ENCODE results near the gene ATP2A2. TPM values are rescaled to one million over a fixed set of nuclear protein-coding genes. Genes with fewer than 3 reads are reported as not detected.

ATP2A2 gene
- total RNA-seq, 6 experiments from 2014 or later, result 95.6 to 155 (median 113) TPM

GRCh38 chr12:110379197-110379596, 98.2 kb downstream of the ATP2A2 start:
- 94% methylated on average over 3 of the region's 3 CpGs for WGBS (ENCODE audit: insufficient coverage, low coverage, low lambda C conversion rate, missing lambda C conversion rate)
- DNase-seq, result no peak
- no peaks in the 10 kb centered on the region for H3K9me3 ChIP-seq
- no peak overlapping the region for H3K27ac ChIP-seq
- TF ChIP-seq CTCF (IDR thresholded peaks at IDR 0.05) (no peak), POLR2A (IDR thresholded peaks at IDR 0.05) (no peak)
- intact Hi-C loops (cut with DNase I), result no loop called here
- H3K36me3 ChIP-seq, result peaks cover 0 to 86% (median 27%) of the 10 kb centered on the region in 4 donors
- no peaks in the 10 kb centered on the region for H3K4me1 ChIP-seq
- no peaks in the 10 kb centered on the region for H3K27me3 ChIP-seq
- H3K4me3 ChIP-seq, result no peak overlapping the region
- ATAC-seq, result peak in 1 of 4 donors; percentile 40

DNA sequence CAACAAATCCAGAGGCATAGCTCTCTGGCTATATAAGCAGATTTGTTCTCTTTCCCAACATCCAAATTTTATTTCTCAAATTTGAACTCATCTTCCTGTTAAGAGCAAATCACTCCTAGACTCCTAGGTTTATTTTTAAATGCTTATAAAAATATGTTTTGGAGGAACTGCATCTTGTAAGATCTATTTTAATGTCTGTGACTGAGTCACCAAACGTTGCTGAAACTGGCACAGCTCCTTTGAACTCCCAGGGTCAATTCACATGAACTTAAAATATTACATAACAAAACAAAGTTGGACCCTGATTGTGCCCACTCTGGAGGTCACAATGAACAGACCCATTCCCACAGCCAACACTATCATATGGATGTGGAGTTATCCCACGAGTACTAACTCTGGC, 98.6 kb downstream of the ATP2A2 start:
- peaks cover 0 to 82% (median 25%) of the 10 kb centered on the region in 4 donors for H3K36me3 ChIP-seq
- no peak for TF ChIP-seq CTCF (IDR thresholded peaks at IDR 0.05)
- no peak for TF ChIP-seq POLR2A (IDR thresholded peaks at IDR 0.05)
- no peak overlapping the region for H3K4me3 ChIP-seq
- H3K4me1 ChIP-seq, result no peaks in the 10 kb centered on the region
- intact Hi-C loops (cut with DNase I), result no loop called here
- no peaks in the 10 kb centered on the region for H3K9me3 ChIP-seq
- no peak for ATAC-seq
- no peaks in the 10 kb centered on the region for H3K27me3 ChIP-seq
- 62% methylated on average over 2 of the region's 2 CpGs for WGBS (ENCODE audit: insufficient coverage, low coverage, low lambda C conversion rate, missing lambda C conversion rate)
- no peak for DNase-seq
- no peak overlapping the region for H3K27ac ChIP-seq

GRCh38 chr12:110382683-110383082, 101.6 kb downstream of the ATP2A2 start:
- intact Hi-C loops (cut with DNase I), result no loop called here
- TF ChIP-seq CTCF (IDR thresholded peaks at IDR 0.05) (no peak), POLR2A (IDR thresholded peaks at IDR 0.05) (no peak)
- no peaks in the 10 kb centered on the region for H3K4me1 ChIP-seq
- H3K36me3 ChIP-seq, result peaks cover 0 to 81% (median 20%) of the 10 kb centered on the region in 4 donors
- H3K9me3 ChIP-seq, result no peaks in the 10 kb centered on the region
- ATAC-seq (no peak), DNase-seq (no peak)
- H3K27ac ChIP-seq, result no peak overlapping the region
- 96% methylated on average over 2 of the region's 4 CpGs for WGBS (ENCODE audit: insufficient coverage, low coverage, low lambda C conversion rate, missing lambda C conversion rate)
- no peak overlapping the region for H3K4me3 ChIP-seq
- H3K27me3 ChIP-seq, result no peaks in the 10 kb centered on the region

Small RNA genes within 50 kb of the gene (small RNA-seq; reads per million reads assigned to genes)
- gene RN7SL769P, result 0 reads per million in 2 experiments

Other genes with a start within 250 kb of the ATP2A2 start
- gene C12orf76, start 232.7 kb upstream of the ATP2A2 start, total RNA-seq, result 10 to 100 TPM in 1 of 6 experiments, 1 to 10 TPM in 5; 3.0 to 10.1 (median 6.4) TPM
- gene IFT81, start 156.9 kb upstream of the ATP2A2 start, total RNA-seq, result 1 to 10 TPM; 1.3 to 5.1 (median 2.5) TPM
- gene ANAPC7, start 122.5 kb downstream of the ATP2A2 start, total RNA-seq, result 10 to 100 TPM; 14.6 to 22.8 (median 18.0) TPM
- gene ARPC3, start 169.1 kb downstream of the ATP2A2 start, total RNA-seq, result 100 to 1,000 TPM in 3 of 6 experiments, 10 to 100 TPM in 3; 65.4 to 291 (median 101) TPM
- 10 to 100 TPM in 5 of 6 experiments, 1 to 10 TPM in 1; 8.0 to 20.7 (median 13.9) TPM for gene GPN3, start 187.0 kb downstream of the ATP2A2 start, total RNA-seq
- gene FAM216A, start 187.6 kb downstream of the ATP2A2 start, total RNA-seq, result 1 to 10 TPM; 1.1 to 9.9 (median 3.1) TPM
- 10 to 100 TPM; 37.9 to 61.2 (median 51.1) TPM for gene VPS29, start 220.9 kb downstream of the ATP2A2 start, total RNA-seq
- gene RAD9B, start 221.1 kb downstream of the ATP2A2 start, total RNA-seq, result under 1 TPM in 5 of 6 experiments, not detected in 1; 0.37 to 0.58 (median 0.51) TPM

Measured in right lobe of liver (tissue), 6 donors.